Measurements from ENCODE around the gene ERN1. TPM values are rescaled to one million over a fixed set of nuclear protein-coding genes. Genes with fewer than 3 reads are reported as not detected.

Gene ERN1
- total RNA-seq, 1 donor = 13.3 TPM

DNA sequence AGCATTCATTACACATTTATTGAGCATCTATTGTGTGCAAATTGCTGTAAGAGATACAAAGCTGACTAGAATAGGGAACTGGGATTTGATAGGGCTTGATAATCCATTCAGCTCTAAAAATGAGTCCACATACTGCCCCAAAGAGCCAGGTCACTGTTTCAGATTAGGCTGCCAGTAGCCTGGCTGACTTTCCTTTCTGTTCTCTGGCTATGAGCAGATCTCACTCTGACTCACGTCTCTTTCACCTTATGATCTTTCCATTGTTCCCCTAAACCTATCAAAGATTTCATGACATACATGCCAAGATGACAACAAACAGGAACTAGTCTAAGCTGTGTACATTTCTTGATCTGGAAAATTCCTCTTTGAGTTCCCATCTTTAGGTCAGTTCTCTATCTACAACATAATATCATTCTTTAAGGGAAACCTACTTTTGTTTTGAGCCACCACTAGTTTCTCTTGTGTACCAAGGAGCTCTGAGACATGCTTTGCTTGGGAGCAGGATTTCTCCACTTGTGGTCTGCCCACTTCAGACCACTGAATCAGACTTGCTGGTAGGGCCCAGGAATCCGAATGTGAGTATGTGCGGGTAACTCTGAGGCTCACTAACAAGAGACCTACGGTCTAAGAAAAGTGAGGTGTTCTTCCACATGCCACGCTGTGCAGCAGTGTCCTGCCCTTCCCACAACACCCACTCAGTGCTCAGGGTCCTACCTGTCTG is 68.6 kb downstream of the ERN1 start:
- H3K4me3 ChIP-seq (ENCODE audit: low read depth, low read length) = no peak overlapping the region
- TF ChIP-seq, protein P1, sequence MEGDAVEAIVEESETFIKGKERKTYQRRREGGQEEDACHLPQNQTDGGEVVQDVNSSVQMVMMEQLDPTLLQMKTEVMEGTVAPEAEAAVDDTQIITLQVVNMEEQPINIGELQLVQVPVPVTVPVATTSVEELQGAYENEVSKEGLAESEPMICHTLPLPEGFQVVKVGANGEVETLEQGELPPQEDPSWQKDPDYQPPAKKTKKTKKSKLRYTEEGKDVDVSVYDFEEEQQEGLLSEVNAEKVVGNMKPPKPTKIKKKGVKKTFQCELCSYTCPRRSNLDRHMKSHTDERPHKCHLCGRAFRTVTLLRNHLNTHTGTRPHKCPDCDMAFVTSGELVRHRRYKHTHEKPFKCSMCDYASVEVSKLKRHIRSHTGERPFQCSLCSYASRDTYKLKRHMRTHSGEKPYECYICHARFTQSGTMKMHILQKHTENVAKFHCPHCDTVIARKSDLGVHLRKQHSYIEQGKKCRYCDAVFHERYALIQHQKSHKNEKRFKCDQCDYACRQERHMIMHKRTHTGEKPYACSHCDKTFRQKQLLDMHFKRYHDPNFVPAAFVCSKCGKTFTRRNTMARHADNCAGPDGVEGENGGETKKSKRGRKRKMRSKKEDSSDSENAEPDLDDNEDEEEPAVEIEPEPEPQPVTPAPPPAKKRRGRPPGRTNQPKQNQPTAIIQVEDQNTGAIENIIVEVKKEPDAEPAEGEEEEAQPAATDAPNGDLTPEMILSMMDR (IDR thresholded peaks at IDR 0.05; ENCODE audit: insufficient read depth, low read length) = no peak
- DNase-seq (ENCODE audit: low read depth) = peak; percentile 79

DNA sequence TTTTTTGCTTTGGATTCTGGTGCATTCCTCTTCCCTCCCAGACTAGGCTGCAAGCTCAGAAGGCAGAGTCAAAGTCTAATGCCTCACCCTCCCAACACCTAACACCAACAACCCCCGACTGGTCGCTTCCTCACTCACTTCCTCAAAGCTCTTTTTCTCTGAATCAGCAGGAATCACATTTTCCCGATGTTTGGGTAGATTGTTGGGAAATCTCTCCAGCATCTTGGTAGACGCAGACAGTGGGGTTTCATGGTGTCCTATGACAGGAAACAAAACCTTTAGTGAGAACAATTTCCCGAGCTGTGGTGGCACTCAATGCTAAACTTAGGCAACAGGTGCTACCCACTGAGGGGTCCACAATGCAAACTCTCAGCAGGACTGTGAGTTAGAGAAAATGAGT is 69.6 kb downstream of the ERN1 start:
- TF ChIP-seq, protein P1 (IDR thresholded peaks at IDR 0.05; ENCODE audit: insufficient read depth, low read length) = no peak
- no peak for DNase-seq (ENCODE audit: low read depth)
- no peak overlapping the region for H3K4me3 ChIP-seq (ENCODE audit: low read depth, low read length)

DNA sequence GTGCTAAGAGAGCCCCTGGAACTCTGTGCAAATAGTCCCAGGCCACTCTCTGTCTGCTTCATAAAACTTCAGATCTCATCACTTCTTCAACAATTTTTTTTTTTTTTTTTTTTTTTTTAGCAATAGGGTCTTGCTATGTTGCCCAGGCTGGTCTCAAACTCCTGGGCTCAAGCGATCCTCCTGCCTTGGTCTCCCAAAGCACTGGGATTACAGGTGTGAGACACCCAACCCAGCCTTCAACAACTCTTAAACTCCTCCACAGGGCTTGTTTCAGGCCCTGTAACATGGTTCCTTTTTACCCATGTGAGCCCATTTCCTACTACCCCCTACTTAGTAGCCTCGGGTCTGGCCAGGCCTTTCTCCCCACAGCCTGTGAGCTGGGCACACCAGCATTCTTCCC is 70.2 kb downstream of the ERN1 start:
- no peak for DNase-seq (ENCODE audit: low read depth)
- no peak overlapping the region for H3K4me3 ChIP-seq (ENCODE audit: low read depth, low read length)
- TF ChIP-seq, protein P1 (IDR thresholded peaks at IDR 0.05; ENCODE audit: insufficient read depth, low read length) = no peak

DNA sequence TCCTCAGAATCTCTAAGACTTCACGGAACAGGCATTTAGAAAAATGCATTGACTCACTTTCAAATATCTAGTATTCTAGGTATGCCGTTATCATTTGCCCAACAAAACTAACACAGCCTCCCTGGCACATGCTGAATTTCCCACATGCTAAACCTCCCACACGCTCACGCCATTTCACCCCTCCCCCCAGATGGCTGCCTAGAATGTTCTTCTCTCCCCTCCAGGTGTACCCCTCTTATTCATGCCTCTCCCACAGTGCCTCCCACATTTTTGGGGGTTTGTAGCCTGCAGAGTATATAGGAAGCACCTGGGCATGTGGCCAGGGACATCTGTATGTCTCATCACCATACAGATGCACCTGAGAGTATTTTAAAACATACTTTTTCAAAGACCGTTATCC is 71.3 kb downstream of the ERN1 start:
- no peak for DNase-seq (ENCODE audit: low read depth)
- TF ChIP-seq, protein P1 (IDR thresholded peaks at IDR 0.05; ENCODE audit: insufficient read depth, low read length) = no peak
- no peak overlapping the region for H3K4me3 ChIP-seq (ENCODE audit: low read depth, low read length)

DNA sequence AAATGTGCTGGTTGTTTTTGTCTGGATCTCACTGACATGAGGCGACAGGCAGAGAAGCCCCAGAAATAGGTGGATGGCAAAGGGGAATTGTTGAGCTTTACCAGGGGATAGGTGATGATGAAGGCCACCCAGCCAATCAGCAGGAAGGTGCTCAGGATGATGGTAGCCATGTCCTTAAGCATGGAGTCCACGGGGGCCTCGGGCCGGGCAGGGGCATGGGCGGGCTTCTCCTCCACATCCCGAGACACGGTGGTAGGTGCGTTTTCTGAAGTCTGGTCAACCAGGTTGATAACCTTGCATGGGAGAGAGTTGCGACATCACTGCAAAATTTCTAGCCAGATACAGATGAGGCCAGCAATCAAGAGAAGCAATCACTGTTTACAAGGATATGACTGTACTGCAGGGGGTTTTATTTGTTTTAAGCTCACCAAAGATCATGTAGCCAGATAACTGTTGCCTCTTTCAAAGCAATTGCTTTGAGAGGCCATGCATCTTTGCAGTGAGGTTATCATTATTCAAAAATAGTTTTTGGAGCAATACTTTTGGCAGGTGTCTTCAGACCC is 72.2 kb downstream of the ERN1 start:
- no peak for DNase-seq (ENCODE audit: low read depth)
- no peak overlapping the region for H3K4me3 ChIP-seq (ENCODE audit: low read depth, low read length)

DNA sequence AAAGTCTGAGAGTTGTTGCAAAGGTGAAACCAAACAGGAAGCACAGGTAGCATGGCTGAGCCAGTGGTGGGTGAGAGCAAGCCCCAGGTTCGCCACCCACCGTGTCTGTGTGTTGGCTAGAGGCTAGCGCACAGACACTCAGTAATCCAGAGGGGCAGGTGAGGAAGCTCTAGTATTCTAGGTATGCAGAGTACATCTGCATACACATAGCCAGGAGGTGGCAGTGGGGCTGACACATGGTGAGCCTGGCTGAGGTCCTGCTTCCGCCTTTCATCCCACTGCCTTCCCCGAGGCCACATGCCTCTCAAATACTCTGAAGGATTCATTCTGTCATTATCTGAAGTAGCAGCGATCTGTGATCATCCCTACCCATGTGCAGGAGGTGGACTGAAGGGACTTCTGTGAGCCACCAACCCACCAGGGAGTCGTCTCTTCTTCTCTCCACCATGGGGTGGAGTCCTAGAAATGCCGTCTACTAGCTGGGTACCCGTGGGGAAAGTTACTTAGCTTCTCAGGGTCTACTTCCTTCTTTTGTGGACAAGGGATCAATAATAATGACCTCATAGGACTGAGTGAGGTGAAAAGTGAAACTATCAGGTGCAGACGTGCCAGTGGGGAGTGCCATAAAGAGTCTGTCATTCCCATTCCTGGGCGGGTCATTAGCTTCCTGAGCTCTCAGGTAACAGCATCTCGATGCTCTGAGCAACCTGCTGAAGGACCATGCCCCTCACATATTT is 73.5 kb downstream of the ERN1 start:
- DNase-seq (ENCODE audit: low read depth) = no peak
- no peak overlapping the region for H3K4me3 ChIP-seq (ENCODE audit: low read depth, low read length)
- TF ChIP-seq, protein P1 (IDR thresholded peaks at IDR 0.05; ENCODE audit: insufficient read depth, low read length) = no peak

More for the DNA sequence above, 72.2 kb downstream of the ERN1 start:
- TF ChIP-seq, protein P1 (IDR thresholded peaks at IDR 0.05; ENCODE audit: insufficient read depth, low read length) = no peak

Data from fibroblast of the aortic adventitia (primary cell).